ENCODE results near the gene MED31. TPM values are rescaled to one million over a fixed set of nuclear protein-coding genes. Genes with fewer than 3 reads are reported as not detected.
"Not testable (repeated sequence)": the region's sequence is repeated elsewhere in the genome, so short reads cannot be mapped to it uniquely, and the experiment has no call there.

MED31 gene
- total and polyA plus RNA-seq, 2 experiments from 2014 or later = 5.5 to 49.3 TPM

- TF ChIP-seq ZNF462 (CRISPR knock-in tag; IDR thresholded peaks at IDR 0.05) (no peak), JUNB (IDR thresholded peaks at IDR 0.05; ENCODE audit: unreplicated experiment) (no peak), ZNF114 (CRISPR knock-in tag; IDR thresholded peaks at IDR 0.05) (no peak), ZNF331 (CRISPR knock-in tag; IDR thresholded peaks at IDR 0.05; ENCODE audit: low read depth) (no peak), CREB1 (CRISPR knock-in tag; IDR thresholded peaks at IDR 0.05; ENCODE audit: low read depth) (no peak), ETS1 (IDR thresholded peaks at IDR 0.05) (no peak), POLR2AphosphoS5 (IDR thresholded peaks at IDR 0.05; ENCODE audit: low read depth) (no peak), NANOG (IDR thresholded peaks at IDR 0.05; ENCODE audit: borderline replicate concordance) (no peak), STAT1 (IDR thresholded peaks at IDR 0.05; ENCODE audit: unreplicated experiment) (no peak)
Measured at GRCh38 chr17:6695565-6695964, 44.2 kb upstream of the MED31 start (continued).

- Histone ChIP-seq H3K36me3 (ENCODE audit: insufficient read depth) (no peaks in the 10 kb centered on the region), H4K20me1 (replicated peaks; ENCODE audit: insufficient read depth) (no peaks in the 10 kb centered on the region), H3K27me3 (ENCODE audit: insufficient read depth) (no peaks in the 10 kb centered on the region), H3K9me2 (ENCODE audit: insufficient read depth) (no peaks in the 10 kb centered on the region), H3K79me2 (replicated peaks; ENCODE audit: insufficient read depth) (no peaks in the 10 kb centered on the region), H3K27ac (ENCODE audit: low read depth) (no peak overlapping the region), H3F3A (replicated peaks; ENCODE audit: low read depth) (no peaks in the 10 kb centered on the region), H3K4me2 (no peak overlapping the region), H2AFZ (no peak overlapping the region), H3K4me1 (ENCODE audit: insufficient read depth) (no peaks in the 10 kb centered on the region), H3K4me3 (no peak overlapping the region)
- Mint-ChIP-seq H3K9me3 (0 out of 3 replicates have a peak, but pooled peaks cover 3% of the 10 kb centered on the region), H3K4me3 (no peak overlapping the region), H3K36me3 (ENCODE audit: low read depth) (no peaks in the 10 kb centered on the region; the same call in 2 of the 3 replicates), H3K27ac (no peak overlapping the region), H3K4me1 (no peaks in the 10 kb centered on the region), H3K27me3 (ENCODE audit: insufficient read depth, low read depth, poor library complexity) (peaks cover 17% of the 10 kb centered on the region)
- TF ChIP-seq POLR2AphosphoS5 (IDR thresholded peaks at IDR 0.05; ENCODE audit: low read depth) (no peak), REST (IDR thresholded peaks at IDR 0.05; ENCODE audit: unreplicated experiment) (no peak)
- ATAC-seq (no peak), DNase-seq (ENCODE audit: low spot score) (no peak)
Measured at GRCh38 chr17:6695051-6695450, 43.6 kb upstream of the MED31 start.

GRCh38 chr17:6691958-6692357, 40.6 kb upstream of the MED31 start:
- not testable (repeated sequence) for H2AFZ ChIP-seq; H3K36me3 ChIP-seq (ENCODE audit: insufficient read depth); ATAC-seq; H3K9me2 ChIP-seq (ENCODE audit: insufficient read depth); H4K20me1 ChIP-seq (replicated peaks; ENCODE audit: insufficient read depth); H3K27me3 ChIP-seq (ENCODE audit: insufficient read depth); H3K4me1 Mint-ChIP-seq; H3F3A ChIP-seq (replicated peaks; ENCODE audit: low read depth); H3K27ac Mint-ChIP-seq; DNase-seq (ENCODE audit: low spot score); H3K4me2 ChIP-seq; H3K4me3 ChIP-seq; H3K9me3 Mint-ChIP-seq; H3K36me3 Mint-ChIP-seq (ENCODE audit: low read depth); H3K27ac ChIP-seq (ENCODE audit: low read depth); H3K4me1 ChIP-seq (ENCODE audit: insufficient read depth); H3K4me3 Mint-ChIP-seq; H3K79me2 ChIP-seq (replicated peaks; ENCODE audit: insufficient read depth)
- peaks cover 11% of the 10 kb centered on the region for H3K27me3 Mint-ChIP-seq (ENCODE audit: insufficient read depth, low read depth, poor library complexity)
